Brain microvascular endothelial cell (primary cell): Measurements from ENCODE around the gene PROC.
"Not testable (repeated sequence)": the region's sequence is repeated elsewhere in the genome, so short reads cannot be mapped to it uniquely, and the experiment has no call there.

Source experiments
- DNase-seq: peaks from one replicate; pipeline ENCODE4 v3.0.0-alpha.2; 2020
- H3K27ac ChIP-seq: fragments of 250-450 bp; sonication (Bioruptor Pico); 2 replicates; pipeline ENCODE4 v1.5.1; 2020; ENCODE audit warnings: mild to moderate bottlenecking, moderate library complexity
- H3K27me3 ChIP-seq: fragments of 250-450 bp; sonication (Bioruptor Pico); replicated peaks from 2 replicates; pipeline ENCODE4 v1.5.1; 2020; ENCODE audit warnings: mild to moderate bottlenecking
- H3K36me3 ChIP-seq: fragments of 250-450 bp; sonication (Bioruptor Pico); replicated peaks from 2 replicates; pipeline ENCODE4 v1.5.1; 2020; ENCODE audit warnings: mild to moderate bottlenecking
- H3K4me3 ChIP-seq: 2 replicates; pipeline ENCODE4 v1.5.1; 2011; ENCODE audit warnings: low read depth, mild to moderate bottlenecking, control low read depth, low read length, moderate library complexity
- in situ Hi-C: cut with HindIII; loops from 2 replicates; pipeline ENCODE4 v1.10.0; 2017; ENCODE audit warnings: low sequenced_read_pairs, low pct_ligation_motif_present
- TF ChIP-seq, protein P1 (sequence below): IDR thresholded peaks from 2 replicates; pipeline ENCODE4 v1.5.1; 2011; ENCODE audit warnings: low read depth, mild to moderate bottlenecking, moderate library complexity, low read length, control low read depth, inconsistent platforms; ENCODE audit errors: missing control alignments

The PROC gene

GRCh38 chr2:127448526-127448925, 30.3 kb downstream of the PROC start:
- Histone ChIP-seq H3K4me3 (no peak overlapping the region), H3K36me3 (no peaks in the 10 kb centered on the region), H3K27ac (no peak overlapping the region), H3K27me3 (no peaks in the 10 kb centered on the region)
- no peak for DNase-seq
- TF ChIP-seq, protein P1, sequence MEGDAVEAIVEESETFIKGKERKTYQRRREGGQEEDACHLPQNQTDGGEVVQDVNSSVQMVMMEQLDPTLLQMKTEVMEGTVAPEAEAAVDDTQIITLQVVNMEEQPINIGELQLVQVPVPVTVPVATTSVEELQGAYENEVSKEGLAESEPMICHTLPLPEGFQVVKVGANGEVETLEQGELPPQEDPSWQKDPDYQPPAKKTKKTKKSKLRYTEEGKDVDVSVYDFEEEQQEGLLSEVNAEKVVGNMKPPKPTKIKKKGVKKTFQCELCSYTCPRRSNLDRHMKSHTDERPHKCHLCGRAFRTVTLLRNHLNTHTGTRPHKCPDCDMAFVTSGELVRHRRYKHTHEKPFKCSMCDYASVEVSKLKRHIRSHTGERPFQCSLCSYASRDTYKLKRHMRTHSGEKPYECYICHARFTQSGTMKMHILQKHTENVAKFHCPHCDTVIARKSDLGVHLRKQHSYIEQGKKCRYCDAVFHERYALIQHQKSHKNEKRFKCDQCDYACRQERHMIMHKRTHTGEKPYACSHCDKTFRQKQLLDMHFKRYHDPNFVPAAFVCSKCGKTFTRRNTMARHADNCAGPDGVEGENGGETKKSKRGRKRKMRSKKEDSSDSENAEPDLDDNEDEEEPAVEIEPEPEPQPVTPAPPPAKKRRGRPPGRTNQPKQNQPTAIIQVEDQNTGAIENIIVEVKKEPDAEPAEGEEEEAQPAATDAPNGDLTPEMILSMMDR = no peak
- in situ Hi-C loops = no loop called here

GRCh38 chr2:127449414-127449813, 31.2 kb downstream of the PROC start:
- no peaks in the 10 kb centered on the region for H3K36me3 ChIP-seq
- in situ Hi-C loops = no loop called here
- TF ChIP-seq, protein P1 = no peak

DNA sequence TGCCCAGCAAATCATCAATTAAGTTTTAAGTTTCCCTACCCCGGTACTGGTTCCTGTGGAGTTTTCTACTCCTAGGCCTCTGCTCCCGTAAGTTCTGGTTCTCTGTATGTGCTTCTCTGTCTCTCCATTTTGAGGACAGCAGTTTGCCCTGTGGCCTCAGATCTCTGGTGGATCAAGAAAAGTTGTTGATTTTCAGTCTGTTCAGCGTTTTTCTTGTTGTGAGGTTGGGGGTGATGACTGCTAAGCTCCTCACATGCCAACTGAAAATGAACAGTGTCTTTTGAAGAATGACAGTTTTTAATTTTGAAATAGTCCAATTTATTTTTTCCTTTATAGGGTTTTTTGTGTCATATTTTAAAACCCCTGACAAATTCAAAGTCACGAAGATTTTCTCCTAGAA, 31.7 kb downstream of the PROC start:
- in situ Hi-C loops = loop anchor here (25.0 kb wide), 1 partner anchor 88 kb away; no protein-coding TSS in a partner anchor

More at GRCh38 chr2:127449414-127449813, 31.2 kb downstream of the PROC start:
- Histone ChIP-seq H3K27me3 (no peaks in the 10 kb centered on the region), H3K4me3 (no peak overlapping the region), H3K27ac (no peak overlapping the region)
- DNase-seq = no peak

GRCh38 chr2:127451981-127452380, 33.8 kb downstream of the PROC start:
- Histone ChIP-seq H3K36me3 (no peaks in the 10 kb centered on the region), H3K4me3 (no peak overlapping the region), H3K27me3 (no peaks in the 10 kb centered on the region), H3K27ac (no peak overlapping the region)
- TF ChIP-seq, protein P1 = no peak
- in situ Hi-C loops = loop anchor here (25.0 kb wide), 1 partner anchor 90 kb away; no protein-coding TSS in a partner anchor
- DNase-seq = no peak

More for the DNA sequence above, 31.7 kb downstream of the PROC start:
- no peak overlapping the region for H3K27ac ChIP-seq
- no peak overlapping the region for H3K4me3 ChIP-seq
- TF ChIP-seq, protein P1 = no peak
- H3K36me3 ChIP-seq = no peaks in the 10 kb centered on the region
- no peak for DNase-seq
- no peaks in the 10 kb centered on the region for H3K27me3 ChIP-seq

- in situ Hi-C loops = loop anchor here (25.0 kb wide), 1 partner anchor 90 kb away; no protein-coding TSS in a partner anchor
- not testable (repeated sequence) for H3K27me3 ChIP-seq, H3K27ac ChIP-seq, H3K4me3 ChIP-seq, H3K36me3 ChIP-seq, DNase-seq
Observed at GRCh38 chr2:127452423-127452822, 34.2 kb downstream of the PROC start.

GRCh38 chr2:127453013-127453391, 34.8 kb downstream of the PROC start:
- no peak overlapping the region for H3K4me3 ChIP-seq
- H3K36me3 ChIP-seq = no peaks in the 10 kb centered on the region
- no peaks in the 10 kb centered on the region for H3K27me3 ChIP-seq
- TF ChIP-seq, protein P1 = no peak
- in situ Hi-C loops = loop anchor here (25.0 kb wide), 1 partner anchor 91 kb away; no protein-coding TSS in a partner anchor
- no peak overlapping the region for H3K27ac ChIP-seq
- no peak for DNase-seq
